ENCODE results near the gene KIAA0319L. TPM values are rescaled to one million over a fixed set of nuclear protein-coding genes. Genes with fewer than 3 reads are reported as not detected.

The KIAA0319L gene
- total and polyA plus RNA-seq, 8 donors = 13.1 to 146 (median 39.1) TPM

DNA sequence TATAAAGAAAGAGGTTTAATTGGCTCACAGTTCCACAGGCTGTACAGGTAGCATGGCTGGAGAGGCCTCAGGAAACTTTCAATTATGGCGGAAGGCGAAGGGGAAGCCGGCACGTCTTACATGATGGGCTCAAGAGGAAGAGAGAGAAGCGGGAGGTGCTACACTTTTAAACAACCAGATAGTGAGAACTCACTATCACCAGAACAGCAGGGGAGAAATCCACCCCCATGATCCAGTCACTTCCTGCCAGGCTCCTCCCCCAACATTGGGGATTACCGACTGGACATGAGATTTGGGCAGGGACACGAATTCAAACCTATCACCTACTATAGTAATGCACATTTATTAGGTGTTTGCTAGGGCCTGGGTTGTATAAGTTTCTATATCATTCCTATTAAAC lies 170.9 kb downstream of the KIAA0319L start:
- H3K27me3 ChIP-seq = no peaks in the 10 kb centered on the region
- no peak for TF ChIP-seq POLR2AphosphoS5 (IDR thresholded peaks at IDR 0.05)
- TF ChIP-seq EP300 (IDR thresholded peaks at IDR 0.05) = no peak
- TF ChIP-seq, protein P1, sequence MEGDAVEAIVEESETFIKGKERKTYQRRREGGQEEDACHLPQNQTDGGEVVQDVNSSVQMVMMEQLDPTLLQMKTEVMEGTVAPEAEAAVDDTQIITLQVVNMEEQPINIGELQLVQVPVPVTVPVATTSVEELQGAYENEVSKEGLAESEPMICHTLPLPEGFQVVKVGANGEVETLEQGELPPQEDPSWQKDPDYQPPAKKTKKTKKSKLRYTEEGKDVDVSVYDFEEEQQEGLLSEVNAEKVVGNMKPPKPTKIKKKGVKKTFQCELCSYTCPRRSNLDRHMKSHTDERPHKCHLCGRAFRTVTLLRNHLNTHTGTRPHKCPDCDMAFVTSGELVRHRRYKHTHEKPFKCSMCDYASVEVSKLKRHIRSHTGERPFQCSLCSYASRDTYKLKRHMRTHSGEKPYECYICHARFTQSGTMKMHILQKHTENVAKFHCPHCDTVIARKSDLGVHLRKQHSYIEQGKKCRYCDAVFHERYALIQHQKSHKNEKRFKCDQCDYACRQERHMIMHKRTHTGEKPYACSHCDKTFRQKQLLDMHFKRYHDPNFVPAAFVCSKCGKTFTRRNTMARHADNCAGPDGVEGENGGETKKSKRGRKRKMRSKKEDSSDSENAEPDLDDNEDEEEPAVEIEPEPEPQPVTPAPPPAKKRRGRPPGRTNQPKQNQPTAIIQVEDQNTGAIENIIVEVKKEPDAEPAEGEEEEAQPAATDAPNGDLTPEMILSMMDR (IDR thresholded peaks at IDR 0.05) = no peak
- TF ChIP-seq POLR2A (IDR thresholded peaks at IDR 0.05) = no peak
- peaks cover 24 to 75% (median 69%) of the 10 kb centered on the region in 4 donors for H3K36me3 ChIP-seq
- no peak for DNase-seq
- H3K4me1 ChIP-seq = no peaks in the 10 kb centered on the region
- intact Hi-C loops (cut with DNase I; ENCODE audit: low total_unique reads) = no loop called here
- no peaks in the 10 kb centered on the region for H3K9me3 ChIP-seq
- H3K4me3 ChIP-seq = no peak overlapping the region
- WGBS, 5 donors = 94 to 97% (median 96%) methylated on average over 7 of the region's 7 CpGs
- no peak overlapping the region for H3K27ac ChIP-seq

Other genes starting within 250 kb of the KIAA0319L start
- 10 to 100 TPM in 4 of 5 donors, 1 to 10 TPM in 1; 7.0 to 92.9 (median 39.7) TPM for gene NCDN, start 396 bp upstream of the KIAA0319L start, total RNA-seq
- gene NCDN, start 396 bp upstream of the KIAA0319L start, polyA plus RNA-seq = 1 to 10 TPM; 5.3 to 10.0 (median 7.0) TPM
- gene TFAP2E, start 15.9 kb upstream of the KIAA0319L start, total RNA-seq = 10 to 100 TPM in 1 of 5 donors, 1 to 10 TPM in 2, not detected in 2; 1.8 to 44.3 (median 7.0) TPM
- gene TFAP2E, start 15.9 kb upstream of the KIAA0319L start, polyA plus RNA-seq = 1 to 10 TPM in 1 of 3 donors, under 1 TPM in 1, not detected in 1; 0.37 to 1.3 TPM
- 10 to 100 TPM; 11.1 to 42.3 (median 28.4) TPM for gene PSMB2, start 84.1 kb upstream of the KIAA0319L start, total RNA-seq
- gene PSMB2, start 84.1 kb upstream of the KIAA0319L start, polyA plus RNA-seq = 10 to 100 TPM; 34.1 to 43.9 (median 41.1) TPM
- gene C1orf216, start 161.5 kb upstream of the KIAA0319L start, total RNA-seq = 10 to 100 TPM in 2 of 5 donors, 1 to 10 TPM in 3; 1.4 to 40.8 (median 6.4) TPM
- gene C1orf216, start 161.5 kb upstream of the KIAA0319L start, polyA plus RNA-seq = 1 to 10 TPM; 4.0 to 7.6 (median 4.3) TPM
- 10 to 100 TPM in 1 of 5 donors, 1 to 10 TPM in 3, under 1 TPM in 1; under 0.01 to 10.7 (median 7.8) TPM for gene CLSPN, start 212.6 kb upstream of the KIAA0319L start, total RNA-seq
- 1 to 10 TPM in 1 of 3 donors, under 1 TPM in 1, not detected in 1; 0.28 to 2.0 TPM for gene CLSPN, start 212.6 kb upstream of the KIAA0319L start, polyA plus RNA-seq

Data from stomach (tissue), 9 donors.